Tibial artery (tissue), 4 donors: ENCODE data around the gene GCKR.

ENCODE experiments used
- DNase-seq, 2 donors: peaks; one replicate each; pipeline ENCODE4 v3.0.0-alpha.2; 2019
- H3K27ac ChIP-seq, 2 donors: fragments of 200-600 bp; sonication (generic) in 1 of 2; 1 replicate in 1 of 2; 2 replicates in 1 of 2; pipeline ENCODE4 v1.5.1; 2018 to 2019; ENCODE audit warnings: mild to moderate bottlenecking in 1 of 2
- H3K27me3 ChIP-seq, 2 donors: fragments of 200-600 bp; sonication (generic) in 1 of 2; one replicate each; pipeline versions ENCODE4 v1.5.1 to v1.6.0; 2016 to 2019
- H3K36me3 ChIP-seq, 3 donors: fragments of 200-600 bp; sonication (generic) in 2 of 3; one replicate each; pipeline ENCODE4 v1.5.1; 2016 to 2019; ENCODE audit warnings: mild to moderate bottlenecking in 2 of 3
- H3K4me1 ChIP-seq, 4 donors: fragments of 200-600 bp; sonication (generic) in 2 of 4; 1 replicate in 3 of 4; 2 replicates in 1 of 4; pipeline ENCODE4 v1.5.1; 2016 to 2019
- H3K4me3 ChIP-seq, 2 donors: fragments of 200-600 bp; sonication (generic) in 1 of 2; 1 replicate in 1 of 2; 2 replicates in 1 of 2; pipeline ENCODE4 v1.5.1; 2018 to 2019; ENCODE audit warnings: mild to moderate bottlenecking in 2 of 2
- H3K9me3 ChIP-seq, 3 donors: fragments of 200-600 bp; sonication (generic) in 1 of 3; one replicate each; pipeline ENCODE4 v1.5.1; 2016 to 2019
- intact Hi-C: fragments of 100-400 bp; cut with DNase I; formaldehyde crosslinking; loops from one replicate; pipeline ENCODE4 v1.15.0; 2023; ENCODE audit warnings: low total_unique reads
- TF ChIP-seq, protein P1 (sequence below), 2 experiments: fragments of 200-600 bp in 1 of 2; fragments of 450-650 bp in 1 of 2; IDR thresholded peaks; one replicate each; pipeline ENCODE4 v1.5.1; 2017 to 2019; ENCODE audit warnings: antibody characterized with exemption in 2 of 2, mild to moderate bottlenecking in 1 of 2, moderate library complexity in 1 of 2

GCKR gene

DNA sequence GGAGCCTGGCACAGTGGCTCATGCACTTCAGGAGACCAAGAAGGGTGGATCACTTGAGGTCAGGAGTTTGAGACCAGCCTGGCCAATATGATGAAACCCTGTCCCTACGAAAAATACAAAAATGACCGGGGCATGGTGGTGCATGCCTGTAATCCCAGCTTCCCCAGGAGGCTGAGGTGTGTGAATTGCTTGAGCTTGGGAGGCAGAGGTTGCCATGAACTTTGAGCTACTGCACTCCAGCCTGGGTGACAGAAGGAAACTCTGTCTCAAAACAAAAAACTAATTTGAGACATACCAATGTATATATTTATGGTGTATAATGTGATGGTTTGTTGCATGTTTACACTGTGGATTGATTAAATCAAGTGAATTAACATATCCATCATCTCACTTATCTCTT, 64.4 kb downstream of the GCKR start:
- peaks cover 0 to 3% of the 10 kb centered on the region in 2 donors for H3K27me3 ChIP-seq
- no peaks in the 10 kb centered on the region for H3K4me1 ChIP-seq
- TF ChIP-seq, protein P1, sequence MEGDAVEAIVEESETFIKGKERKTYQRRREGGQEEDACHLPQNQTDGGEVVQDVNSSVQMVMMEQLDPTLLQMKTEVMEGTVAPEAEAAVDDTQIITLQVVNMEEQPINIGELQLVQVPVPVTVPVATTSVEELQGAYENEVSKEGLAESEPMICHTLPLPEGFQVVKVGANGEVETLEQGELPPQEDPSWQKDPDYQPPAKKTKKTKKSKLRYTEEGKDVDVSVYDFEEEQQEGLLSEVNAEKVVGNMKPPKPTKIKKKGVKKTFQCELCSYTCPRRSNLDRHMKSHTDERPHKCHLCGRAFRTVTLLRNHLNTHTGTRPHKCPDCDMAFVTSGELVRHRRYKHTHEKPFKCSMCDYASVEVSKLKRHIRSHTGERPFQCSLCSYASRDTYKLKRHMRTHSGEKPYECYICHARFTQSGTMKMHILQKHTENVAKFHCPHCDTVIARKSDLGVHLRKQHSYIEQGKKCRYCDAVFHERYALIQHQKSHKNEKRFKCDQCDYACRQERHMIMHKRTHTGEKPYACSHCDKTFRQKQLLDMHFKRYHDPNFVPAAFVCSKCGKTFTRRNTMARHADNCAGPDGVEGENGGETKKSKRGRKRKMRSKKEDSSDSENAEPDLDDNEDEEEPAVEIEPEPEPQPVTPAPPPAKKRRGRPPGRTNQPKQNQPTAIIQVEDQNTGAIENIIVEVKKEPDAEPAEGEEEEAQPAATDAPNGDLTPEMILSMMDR (IDR thresholded peaks at IDR 0.05) = no peak
- no peaks in the 10 kb centered on the region for H3K9me3 ChIP-seq
- H3K4me3 ChIP-seq = no peak overlapping the region
- H3K36me3 ChIP-seq = no peaks in the 10 kb centered on the region
- intact Hi-C loops = no loop called here
- no peak overlapping the region for H3K27ac ChIP-seq
- DNase-seq = no peak

DNA sequence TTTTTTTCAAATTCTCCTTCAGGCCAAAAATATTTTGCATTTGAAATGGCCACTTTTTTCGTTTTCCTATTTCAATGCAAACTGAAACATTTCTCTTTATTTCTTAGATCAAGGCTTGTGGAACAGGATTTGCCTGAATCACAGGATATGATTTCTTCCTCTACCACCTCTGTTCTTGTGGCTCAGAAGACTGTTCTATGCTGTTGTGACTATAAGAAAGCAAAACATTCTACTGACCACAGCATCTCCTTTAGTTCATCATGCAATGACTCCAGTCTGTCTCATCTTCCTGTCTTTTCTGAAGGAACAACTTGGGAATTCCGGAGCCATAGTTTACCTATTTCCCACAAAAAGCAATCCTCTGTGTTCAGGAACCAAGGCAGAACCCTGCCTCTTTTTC, 70.0 kb downstream of the GCKR start:
- DNase-seq = no peak
- Histone ChIP-seq H3K4me3 (no peak overlapping the region), H3K27ac (no peak overlapping the region), H3K9me3 (peaks cover 0 to 7% (median 4%) of the 10 kb centered on the region in 3 donors), H3K27me3 (peaks cover 0 to 7% of the 10 kb centered on the region in 2 donors), H3K36me3 (no peaks in the 10 kb centered on the region), H3K4me1 (no peaks in the 10 kb centered on the region)
- TF ChIP-seq, protein P1 (IDR thresholded peaks at IDR 0.05) = no peak
- intact Hi-C loops = no loop called here

DNA sequence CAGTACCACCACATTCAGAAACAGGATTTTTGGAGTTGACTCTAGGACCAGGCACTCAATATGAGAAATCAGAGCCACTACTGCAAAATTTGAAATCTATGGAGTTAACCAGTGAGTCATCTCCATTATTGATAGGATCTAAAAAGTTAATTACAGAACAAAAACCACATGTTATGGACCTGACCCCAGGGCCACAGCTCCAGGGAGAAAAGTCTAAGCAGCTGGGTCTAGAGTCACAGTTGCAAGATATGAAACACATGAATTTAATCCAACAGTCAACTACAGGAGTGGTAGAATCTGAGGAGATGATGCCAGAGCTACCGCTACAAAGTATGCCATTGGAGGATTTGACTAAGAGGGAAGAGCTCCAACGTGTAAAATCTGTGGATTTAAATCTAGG, 72.8 kb downstream of the GCKR start:
- intact Hi-C loops = no loop called here
- Histone ChIP-seq H3K36me3 (no peaks in the 10 kb centered on the region), H3K27me3 (peaks cover 0 to 4% of the 10 kb centered on the region in 2 donors), H3K9me3 (peaks cover 0 to 34% (median 13%) of the 10 kb centered on the region in 3 donors), H3K27ac (no peak overlapping the region), H3K4me3 (no peak overlapping the region), H3K4me1 (no peaks in the 10 kb centered on the region)
- TF ChIP-seq, protein P1 (IDR thresholded peaks at IDR 0.05) = no peak
- no peak for DNase-seq

DNA sequence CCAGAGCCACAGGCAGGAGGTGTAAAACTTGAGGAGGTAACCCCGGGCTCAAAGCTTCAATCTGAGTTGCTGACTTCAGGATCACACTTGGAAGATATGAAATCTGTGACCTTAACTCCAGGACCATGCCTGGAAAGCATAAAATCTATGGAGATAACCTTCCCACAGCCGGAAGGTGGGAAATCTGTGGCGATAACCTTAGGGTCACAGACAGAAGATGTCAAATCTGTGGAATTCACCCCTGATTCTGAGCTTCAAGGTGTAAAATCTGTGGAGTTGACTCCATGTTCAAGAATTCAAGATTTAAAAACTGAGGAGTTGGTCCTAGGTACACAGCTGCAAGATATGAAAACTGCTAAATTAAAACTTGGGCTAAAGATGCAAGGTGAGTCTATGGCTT, 74.6 kb downstream of the GCKR start:
- Histone ChIP-seq H3K4me1 (no peaks in the 10 kb centered on the region), H3K27me3 (peaks cover 0 to 4% of the 10 kb centered on the region in 2 donors), H3K4me3 (no peak overlapping the region), H3K9me3 (peaks cover 0 to 52% (median 21%) of the 10 kb centered on the region in 3 donors), H3K36me3 (no peaks in the 10 kb centered on the region), H3K27ac (no peak overlapping the region)
- DNase-seq = no peak
- TF ChIP-seq, protein P1 (IDR thresholded peaks at IDR 0.05) = no peak
- intact Hi-C loops = no loop called here

DNA sequence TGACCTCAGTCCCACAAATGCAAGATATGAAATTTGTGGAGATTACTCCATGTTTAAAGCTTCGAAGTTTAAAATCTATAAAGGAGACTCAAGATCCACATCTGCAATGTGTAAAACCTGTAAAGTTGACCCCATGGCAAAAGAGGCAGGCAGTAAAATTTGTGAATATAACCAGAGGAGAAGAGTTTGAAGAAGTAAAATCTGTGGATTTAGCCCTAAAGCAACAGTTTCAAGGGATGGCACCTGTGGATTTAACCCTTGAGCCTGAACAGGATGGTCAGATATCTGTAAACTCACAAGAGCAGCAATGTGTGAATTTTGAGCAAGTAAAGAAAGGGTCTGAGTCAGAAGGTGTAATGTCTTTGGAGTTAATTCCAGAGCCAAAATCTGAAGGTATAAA, 75.0 kb downstream of the GCKR start:
- intact Hi-C loops = no loop called here
- TF ChIP-seq, protein P1 (IDR thresholded peaks at IDR 0.05) = no peak
- H3K36me3 ChIP-seq = no peaks in the 10 kb centered on the region
- no peaks in the 10 kb centered on the region for H3K4me1 ChIP-seq
- no peak overlapping the region for H3K4me3 ChIP-seq
- no peak for DNase-seq
- peaks cover 0 to 57% (median 24%) of the 10 kb centered on the region in 3 donors for H3K9me3 ChIP-seq
- no peak overlapping the region for H3K27ac ChIP-seq
- H3K27me3 ChIP-seq = peaks cover 0 to 4% of the 10 kb centered on the region in 2 donors

DNA sequence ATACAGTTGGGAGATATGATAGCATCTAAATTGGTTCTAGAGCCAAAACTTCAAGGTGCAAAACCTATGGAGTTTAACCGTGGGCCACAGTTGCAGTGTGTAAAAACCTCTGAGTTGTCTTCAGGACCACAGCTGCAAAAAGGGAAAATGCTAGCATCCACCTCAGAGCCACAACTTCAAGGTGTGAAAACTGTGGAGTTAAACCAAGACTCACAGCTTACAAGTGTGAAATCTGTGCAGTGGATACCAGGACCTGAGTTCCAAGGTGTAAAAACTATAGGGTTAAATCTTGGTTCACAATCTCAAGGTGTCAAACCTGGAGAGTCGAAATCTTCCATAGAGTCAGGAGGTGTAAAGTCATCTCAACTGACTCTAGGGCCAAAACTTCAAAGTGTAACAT, 75.8 kb downstream of the GCKR start:
- TF ChIP-seq, protein P1 (IDR thresholded peaks at IDR 0.05) = no peak
- peaks cover 0 to 65% (median 31%) of the 10 kb centered on the region in 3 donors for H3K9me3 ChIP-seq
- no peaks in the 10 kb centered on the region for H3K4me1 ChIP-seq
- no peak for DNase-seq
- peaks cover 0 to 4% of the 10 kb centered on the region in 2 donors for H3K27me3 ChIP-seq
- H3K4me3 ChIP-seq = no peak overlapping the region
- no peak overlapping the region for H3K27ac ChIP-seq
- intact Hi-C loops = no loop called here
- peaks cover 0 to 2% (median 2%) of the 10 kb centered on the region in 3 donors for H3K36me3 ChIP-seq
